ENCODE data around the gene DBP. TPM values are rescaled to one million over a fixed set of nuclear protein-coding genes. Genes with fewer than 3 reads are reported as not detected.
A peak's percentile ranks its signal among the peaks of the same experiment; 100 is the strongest.

Gene DBP
- total and polyA plus RNA-seq, 10 of the 15 experiments (the other 5 are each of a cell fraction or from before 2014, with no cell fraction given) = 2.0 to 10.6 (median 6.9) TPM

DNA sequence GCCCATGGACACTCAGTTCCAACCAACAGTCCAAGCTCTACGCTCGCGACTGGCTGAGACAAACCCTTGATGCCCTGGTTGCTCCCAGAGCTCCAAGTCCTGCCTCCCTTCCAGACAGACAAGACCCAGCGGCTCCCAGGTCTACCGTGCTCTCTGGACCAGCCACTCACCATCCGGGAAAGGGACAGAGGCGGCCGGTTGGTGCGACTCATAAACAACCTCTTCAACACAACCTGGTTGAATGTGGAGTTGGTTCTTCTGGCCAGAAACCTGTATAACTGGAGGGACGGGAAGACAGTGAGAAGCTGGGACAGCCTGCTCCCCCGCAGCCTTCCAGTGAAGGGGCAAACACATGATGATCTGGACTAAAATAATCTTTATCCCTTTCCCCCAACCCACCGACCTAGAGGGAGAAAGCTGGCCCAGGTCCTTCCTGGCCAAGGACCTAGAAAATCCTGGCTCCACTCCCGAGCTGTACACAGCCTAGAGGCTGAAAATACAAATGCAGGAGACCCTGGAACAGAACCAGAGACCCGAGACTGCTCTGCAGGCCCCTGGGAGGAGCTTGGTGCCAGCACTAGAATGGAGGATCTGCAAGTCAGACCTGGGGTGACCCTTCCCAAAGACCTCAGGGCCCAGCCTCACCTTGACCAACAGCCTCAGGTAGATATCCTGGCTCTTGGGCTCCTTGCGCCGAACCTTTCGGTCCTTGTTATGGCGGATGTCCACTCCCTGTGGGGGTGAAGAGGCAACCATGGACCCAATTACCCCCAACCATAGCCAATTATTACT, 19.8 kb downstream of the DBP start:
- H3K27ac ChIP-seq (ENCODE audit: control insufficient read depth, insufficient read depth) = peak overlapping the region; percentile 95
- ChIA-PET POLR2A (interaction anchor here (0.5 to 1.4 kb wide), 6 partner anchors 9 to 1133 kb away, joined by 3 to 5 read pairs (median 3); partner anchors contain the start of gene DBP), SMC1A (ENCODE audit: uncharacterized antibody, unreplicated experiment) (interaction anchor here (1.1 to 1.7 kb wide), 3 partner anchors 16 to 111 kb away, joined by 3 read pairs; no protein-coding TSS in a partner anchor), RAD21 (ENCODE audit: unreplicated experiment) (interaction anchor here (0.7 kb wide), 1 partner anchor 8 kb away, joined by 3 read pairs; no protein-coding TSS in a partner anchor), CTCF (interaction anchor here (1.6 to 1.8 kb wide), 3 partner anchors 9 to 226 kb away, joined by 5 to 8 read pairs (median 6); partner anchors contain the start of gene KDELR1)
- BruUV-seq (replicated peaks) = no TSS peak
- H3K9me3 ChIP-seq (replicated peaks; ENCODE audit: control insufficient read depth, insufficient read depth, low read length) = no peaks in the 10 kb centered on the region
- H3K9ac ChIP-seq (ENCODE audit: control insufficient read depth, insufficient read depth, low read length) = peak overlapping the region; percentile 99
- DNase-seq (ENCODE audit: low read depth, low spot score) (no peak), FAIRE-seq (no peak), ATAC-seq (no peak)
- intact Hi-C loops (cut with micrococcal nuclease; ENCODE audit: unreplicated experiment) = no loop called here
- H4K20me1 ChIP-seq (ENCODE audit: control insufficient read depth, insufficient read depth) = peaks cover 15% of the 10 kb centered on the region
- H3K79me2 ChIP-seq (ENCODE audit: control insufficient read depth, insufficient read depth, low read length) = peaks cover 48% of the 10 kb centered on the region
- 40% methylated on average over 18 of the region's 18 CpGs for WGBS (ENCODE audit: insufficient coverage, insufficient replicate concordance, low lambda C conversion rate, missing lambda C conversion rate)
- peaks cover 15% of the 10 kb centered on the region for H3K4me1 ChIP-seq (ENCODE audit: control insufficient read depth, insufficient read depth, low read length)
- peaks cover 25 to 32% of the 10 kb centered on the region in 2 experiments for H3K36me3 ChIP-seq (ENCODE audit: control insufficient read depth in 2 of 2, insufficient read depth in 2 of 2, low read length in 1 of 2)
- no peaks in the 10 kb centered on the region for H3K27me3 ChIP-seq (replicated peaks in 1 of 2; ENCODE audit: control insufficient read depth in 2 of 2, insufficient read depth in 2 of 2, low read length in 1 of 2)
- H3K4me2 ChIP-seq (ENCODE audit: control insufficient read depth, insufficient read depth) = peak overlapping the region; percentile 88
- TF ChIP-seq ZZZ3 (IDR thresholded peaks at IDR 0.05; ENCODE audit: control insufficient read depth, insufficient read length, low read depth) (no peak), IKZF2 (IDR thresholded peaks at IDR 0.05) (no peak)
- in situ Hi-C loops (cut with MboI) = no loop called here
- H2AFZ ChIP-seq (ENCODE audit: control insufficient read depth, low read depth, low read length) = no peak overlapping the region
- H3K4me3 ChIP-seq = peak overlapping the region; percentile 93

GRCh38 chr19:48616491-48617056, 20.6 kb downstream of the DBP start:
- peak; percentile 13; the same call in 1 of the 2 replicates for TF ChIP-seq POLR2AphosphoS5 (IDR thresholded peaks at IDR 0.05; ENCODE audit: low read length)
- TF ChIP-seq, protein P1, sequence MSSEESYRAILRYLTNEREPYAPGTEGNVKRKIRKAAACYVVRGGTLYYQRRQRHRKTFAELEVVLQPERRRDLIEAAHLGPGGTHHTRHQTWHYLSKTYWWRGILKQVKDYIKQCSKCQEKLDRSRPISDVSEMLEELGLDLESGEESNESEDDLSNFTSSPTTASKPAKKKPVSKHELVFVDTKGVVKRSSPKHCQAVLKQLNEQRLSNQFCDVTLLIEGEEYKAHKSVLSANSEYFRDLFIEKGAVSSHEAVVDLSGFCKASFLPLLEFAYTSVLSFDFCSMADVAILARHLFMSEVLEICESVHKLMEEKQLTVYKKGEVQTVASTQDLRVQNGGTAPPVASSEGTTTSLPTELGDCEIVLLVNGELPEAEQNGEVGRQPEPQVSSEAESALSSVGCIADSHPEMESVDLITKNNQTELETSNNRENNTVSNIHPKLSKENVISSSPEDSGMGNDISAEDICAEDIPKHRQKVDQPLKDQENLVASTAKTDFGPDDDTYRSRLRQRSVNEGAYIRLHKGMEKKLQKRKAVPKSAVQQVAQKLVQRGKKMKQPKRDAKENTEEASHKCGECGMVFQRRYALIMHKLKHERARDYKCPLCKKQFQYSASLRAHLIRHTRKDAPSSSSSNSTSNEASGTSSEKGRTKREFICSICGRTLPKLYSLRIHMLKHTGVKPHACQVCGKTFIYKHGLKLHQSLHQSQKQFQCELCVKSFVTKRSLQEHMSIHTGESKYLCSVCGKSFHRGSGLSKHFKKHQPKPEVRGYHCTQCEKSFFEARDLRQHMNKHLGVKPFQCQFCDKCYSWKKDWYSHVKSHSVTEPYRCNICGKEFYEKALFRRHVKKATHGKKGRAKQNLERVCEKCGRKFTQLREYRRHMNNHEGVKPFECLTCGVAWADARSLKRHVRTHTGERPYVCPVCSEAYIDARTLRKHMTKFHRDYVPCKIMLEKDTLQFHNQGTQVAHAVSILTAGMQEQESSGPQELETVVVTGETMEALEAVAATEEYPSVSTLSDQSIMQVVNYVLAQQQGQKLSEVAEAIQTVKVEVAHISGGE (CRISPR knock-in tag; IDR thresholded peaks at IDR 0.05) = no peak
- Histone ChIP-seq H3K4me3 (peak overlapping the region; percentile 93; the same call in 1 of the 2 replicates), H3K9me3 (replicated peaks; ENCODE audit: control insufficient read depth, insufficient read depth, low read length) (no peaks in the 10 kb centered on the region), H4K20me1 (ENCODE audit: control insufficient read depth, insufficient read depth) (peaks cover 15% of the 10 kb centered on the region), H3K27ac (ENCODE audit: control insufficient read depth, insufficient read depth) (no peak overlapping the region; the same call in 1 of the 2 replicates), H3K9ac (ENCODE audit: control insufficient read depth, insufficient read depth, low read length) (peak overlapping the region; percentile 99; the same call in 1 of the 2 replicates), H3K27me3 (replicated peaks in 1 of 2; ENCODE audit: control insufficient read depth in 2 of 2, insufficient read depth in 2 of 2, low read length in 1 of 2) (no peaks in the 10 kb centered on the region), H2AFZ (ENCODE audit: control insufficient read depth, low read depth, low read length) (no peak overlapping the region), H3K79me2 (ENCODE audit: control insufficient read depth, insufficient read depth, low read length) (peaks cover 46% of the 10 kb centered on the region), H3K4me2 (ENCODE audit: control insufficient read depth, insufficient read depth) (peak overlapping the region; percentile 88), H3K36me3 (ENCODE audit: control insufficient read depth in 2 of 2, insufficient read depth in 2 of 2, low read length in 1 of 2) (peaks cover 25 to 32% of the 10 kb centered on the region in 2 experiments), H3K4me1 (ENCODE audit: control insufficient read depth, insufficient read depth, low read length) (peaks cover 14% of the 10 kb centered on the region)
- POLR2A ChIA-PET = interaction anchor here (0.6 to 0.8 kb wide), 2 partner anchors 21 to 175 kb away, joined by 3 to 4 read pairs; partner anchors contain the start of gene DBP
- FAIRE-seq (no peak), ATAC-seq (no peak), DNase-seq (ENCODE audit: low read depth, low spot score) (no peak)
- 9% methylated on average over 12 of the region's 12 CpGs for WGBS (ENCODE audit: insufficient coverage, insufficient replicate concordance, low lambda C conversion rate, missing lambda C conversion rate)
- in situ Hi-C loops (cut with MboI) (no loop called here), intact Hi-C loops (cut with micrococcal nuclease; ENCODE audit: unreplicated experiment) (no loop called here)
- RAD21 ChIA-PET (ENCODE audit: unreplicated experiment) = no interaction called here
- SMC1A ChIA-PET (ENCODE audit: uncharacterized antibody, unreplicated experiment) = interaction anchor here (1.1 to 1.7 kb wide), 2 partner anchors 17 to 111 kb away, joined by 3 read pairs; no protein-coding TSS in a partner anchor
- CTCF ChIA-PET = interaction anchor here (1.8 kb wide), 2 partner anchors 16 to 225 kb away, joined by 5 to 6 read pairs; partner anchors contain the start of gene KDELR1
- no TSS peak for BruUV-seq (replicated peaks)
